ENCODE measurements around the gene FOXJ2.
A peak's percentile ranks its signal among the peaks of the same experiment; 100 is the strongest.
"Not testable (repeated sequence)": the region's sequence is repeated elsewhere in the genome, so short reads cannot be mapped to it uniquely, and the experiment has no call there.

The FOXJ2 gene

GRCh38 chr12:8065991-8066594, 33.6 kb downstream of the FOXJ2 start, which contains the start of gene C3AR1:
Gene C3AR1, minus strand, starts transcription at chr12:8066359. Its CDS starts 6,174 bp downstream, at chr12:8060185.
- peak; percentile 89 for DNase-seq (ENCODE audit: low spot score)

- DNase-seq (ENCODE audit: low spot score): no peak
Measured at GRCh38 chr12:8069582-8069981, 37.1 kb downstream of the FOXJ2 start.

GRCh38 chr12:8071820-8072219, 39.3 kb downstream of the FOXJ2 start:
- DNase-seq (ENCODE audit: low spot score): not testable (repeated sequence)

- no peak for DNase-seq (ENCODE audit: low spot score)
Measured at GRCh38 chr12:8075935-8076334, 43.4 kb downstream of the FOXJ2 start.

- no peak for DNase-seq (ENCODE audit: low spot score)
Measured at GRCh38 chr12:8076366-8076765, 43.9 kb downstream of the FOXJ2 start.

GRCh38 chr12:8077207-8077606, 44.7 kb downstream of the FOXJ2 start:
- DNase-seq (ENCODE audit: low spot score): no peak

- DNase-seq (ENCODE audit: low spot score): peak; percentile 64
Measured at GRCh38 chr12:8078398-8078797, 45.9 kb downstream of the FOXJ2 start.

- no peak for DNase-seq (ENCODE audit: low spot score)
Measured at GRCh38 chr12:8078916-8079315, 46.4 kb downstream of the FOXJ2 start.

- peak; percentile 61 for DNase-seq (ENCODE audit: low spot score)
Measured at GRCh38 chr12:8080120-8080519, 47.6 kb downstream of the FOXJ2 start.

GRCh38 chr12:8081251-8081920, 48.9 kb downstream of the FOXJ2 start:
- peak; percentile 54 for DNase-seq (ENCODE audit: low spot score)

GRCh38 chr12:8082808-8083100, 50.2 kb downstream of the FOXJ2 start:
- no peak for DNase-seq (ENCODE audit: low spot score)

- DNase-seq (ENCODE audit: low spot score): not testable (repeated sequence)
Measured at GRCh38 chr12:8084351-8084750, 51.8 kb downstream of the FOXJ2 start.

- no peak for DNase-seq (ENCODE audit: low spot score)
Measured at GRCh38 chr12:8087666-8088065, 55.1 kb downstream of the FOXJ2 start.

GRCh38 chr12:8088574-8088973, 56.1 kb downstream of the FOXJ2 start:
- no peak for DNase-seq (ENCODE audit: low spot score)

- DNase-seq (ENCODE audit: low spot score): not testable (repeated sequence)
Measured at GRCh38 chr12:8089277-8089676, 56.8 kb downstream of the FOXJ2 start.

- DNase-seq (ENCODE audit: low spot score): no peak
Measured at GRCh38 chr12:8089716-8090115, 57.2 kb downstream of the FOXJ2 start.

- DNase-seq (ENCODE audit: low spot score): no peak
Measured at GRCh38 chr12:8093291-8093690, 60.8 kb downstream of the FOXJ2 start.

- DNase-seq (ENCODE audit: low spot score): no peak
Measured at GRCh38 chr12:8096281-8096915, 63.9 kb downstream of the FOXJ2 start.

GRCh38 chr12:8099235-8099634, 66.7 kb downstream of the FOXJ2 start:
- no peak for DNase-seq (ENCODE audit: low spot score)
